Tongue (tissue), 2 donors: ENCODE results near the gene RBM28. TPM values are rescaled to one million over a fixed set of nuclear protein-coding genes. Genes with fewer than 3 reads are reported as not detected.
A peak's percentile ranks its signal among the peaks of the same experiment; 100 is the strongest.
"Not testable (repeated sequence)": the region's sequence is repeated elsewhere in the genome, so short reads cannot be mapped to it uniquely, and the experiment has no call there.

Source experiments
- DNase-seq: peaks from one replicate; pipeline ENCODE4 v3.0.0-alpha.2; 2015
- total RNA-seq: library from RNA; depleted of rRNA; stranded (reverse); fragments of >200 nt; gene quantifications from one replicate; pipeline ENCODE4 v1.2.3, GENCODE V29; 2014

The RBM28 gene
- total RNA-seq, 1 donor from 2014 or later = 28.1 TPM

DNA sequence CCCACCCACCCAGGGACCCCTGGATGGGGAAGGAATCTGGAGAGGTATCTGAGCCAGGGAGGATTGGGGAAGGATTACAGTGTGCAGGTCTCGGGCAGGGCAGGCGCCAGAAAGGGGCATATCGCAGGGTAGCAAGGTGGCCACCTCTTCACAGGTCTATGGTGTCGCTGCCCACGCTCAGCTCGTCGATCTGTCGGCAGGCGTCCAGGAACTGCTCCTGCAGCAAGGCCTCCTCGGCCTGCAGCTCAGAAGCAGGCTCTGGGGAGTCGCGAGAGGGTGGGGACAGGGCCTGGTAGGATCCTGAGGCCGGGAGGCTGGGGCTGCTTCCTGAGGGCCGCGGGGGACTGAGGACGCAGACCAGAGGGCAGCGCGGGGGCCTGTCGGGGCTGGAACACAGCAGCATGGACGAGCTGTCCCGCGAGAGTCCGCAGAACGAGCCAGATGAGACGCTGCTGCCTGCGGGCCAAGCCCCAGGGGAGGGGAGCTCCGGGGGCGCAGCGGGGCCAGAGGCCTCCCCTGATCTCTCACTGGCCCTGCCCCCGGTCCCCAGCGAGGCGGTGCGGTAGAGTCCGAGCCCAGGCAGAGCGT, 7.1 kb upstream of the RBM28 start:
- no peak for DNase-seq

DNA sequence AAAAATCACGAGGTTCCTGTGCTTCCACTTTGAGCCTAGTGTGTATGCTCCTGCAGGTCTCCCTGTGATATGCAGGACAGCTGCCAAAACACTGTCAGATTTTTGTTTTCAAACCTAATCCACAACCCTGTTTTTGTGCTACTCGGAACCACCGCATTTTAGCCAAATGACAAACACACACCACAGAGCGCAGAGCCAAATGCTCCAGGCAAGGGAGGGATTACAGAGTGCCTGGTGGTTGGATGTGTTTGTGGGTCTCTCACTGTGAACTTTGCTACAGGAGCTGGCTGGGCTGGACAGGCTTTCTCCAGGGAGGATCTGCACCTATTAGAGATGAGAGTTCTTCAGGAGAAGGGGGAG, 5.7 kb upstream of the RBM28 start:
- peak; percentile 77 for DNase-seq

DNA sequence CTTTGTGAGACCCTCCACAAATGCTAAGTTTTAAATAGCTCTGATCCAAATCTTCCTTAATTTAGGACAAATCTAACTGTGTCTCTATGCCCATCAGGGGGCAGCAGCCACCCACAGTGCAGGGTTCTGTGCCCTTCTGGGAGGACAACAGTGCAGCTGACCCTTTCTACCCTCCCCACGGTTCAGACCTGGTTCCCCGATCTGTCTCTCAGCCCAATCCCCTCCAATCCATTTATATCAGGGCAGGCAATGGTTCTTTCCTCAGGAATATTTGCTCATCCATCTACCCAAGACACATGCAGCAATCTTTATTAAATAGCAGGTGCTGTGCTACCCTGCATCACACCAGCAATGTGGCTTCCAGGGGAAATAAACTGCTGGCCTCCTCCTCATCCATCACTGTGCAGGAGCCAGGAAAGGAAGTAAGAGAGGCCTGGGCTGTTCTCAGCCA, 4.0 kb upstream of the RBM28 start:
- peak; percentile 75 for DNase-seq

DNA sequence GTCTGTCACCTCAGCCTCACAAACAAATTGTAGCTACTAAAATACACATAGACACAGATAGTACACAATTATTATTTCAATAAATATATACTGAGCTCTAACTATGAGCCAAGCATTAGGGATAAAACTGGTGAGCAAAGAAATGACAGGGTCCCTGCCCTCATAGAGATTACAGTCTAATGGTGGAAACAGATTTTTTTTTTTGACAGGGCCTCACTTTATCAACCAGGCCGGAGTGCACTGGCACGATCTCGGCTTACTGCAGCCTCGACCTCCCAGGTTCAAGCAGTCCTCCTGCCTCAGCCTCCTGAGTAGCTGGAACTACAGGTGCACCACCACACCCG, 695 bp upstream of the RBM28 start:
- DNase-seq = no peak

DNA sequence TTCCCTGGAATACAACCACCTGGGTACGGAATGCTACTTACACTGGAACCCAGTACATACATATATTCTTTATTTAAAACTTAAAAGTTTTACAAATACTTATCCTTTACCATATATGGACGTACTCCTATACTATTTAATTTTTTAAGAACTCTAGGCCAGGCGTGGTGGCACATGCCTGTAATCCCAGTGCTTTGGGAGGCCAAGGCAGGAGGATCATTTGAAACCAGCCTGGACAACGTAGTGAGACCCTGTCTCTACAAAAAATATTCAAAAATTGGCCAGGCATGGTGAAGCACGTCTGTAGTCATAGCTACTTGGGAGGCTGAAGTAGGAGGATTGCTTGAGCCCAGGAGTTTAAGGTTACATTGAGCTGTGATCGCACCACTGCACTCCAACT, 2.0 kb downstream of the RBM28 start:
- no peak for DNase-seq

DNA sequence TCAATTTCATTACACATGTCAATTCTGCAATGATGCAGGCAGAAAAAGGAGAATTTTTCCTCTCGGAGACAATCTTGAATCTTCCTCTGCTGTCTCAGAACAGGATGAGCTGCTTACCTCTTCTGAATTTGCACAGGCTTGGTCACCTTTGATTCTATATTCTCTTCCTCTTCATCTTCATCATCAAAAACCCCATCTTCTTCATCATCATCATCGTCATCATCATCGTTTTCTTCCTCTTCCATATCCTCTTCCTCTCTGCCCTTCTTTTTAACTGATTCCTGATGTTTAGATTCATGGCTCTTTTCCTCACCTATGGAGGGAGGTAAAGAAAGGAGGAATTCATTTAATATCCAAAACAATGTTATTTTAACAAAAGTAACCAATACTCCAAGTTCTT, 8.0 kb downstream of the RBM28 start:
- DNase-seq = no peak

DNA sequence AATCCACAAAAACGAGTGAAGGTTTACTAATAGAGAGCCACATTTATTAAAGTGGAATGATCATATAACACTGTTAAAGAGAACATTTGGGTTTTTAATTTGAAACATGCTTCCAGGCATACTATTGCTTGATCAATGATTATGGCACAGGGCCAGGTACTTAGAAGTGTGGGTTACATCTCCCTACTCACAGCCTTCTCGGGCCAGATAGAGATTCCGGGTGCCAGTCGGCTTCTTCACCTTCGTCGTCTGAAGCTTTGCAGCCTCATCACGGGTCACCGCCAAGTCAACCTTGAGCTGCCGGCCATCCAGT, 19.4 kb downstream of the RBM28 start:
- DNase-seq = no peak

DNA sequence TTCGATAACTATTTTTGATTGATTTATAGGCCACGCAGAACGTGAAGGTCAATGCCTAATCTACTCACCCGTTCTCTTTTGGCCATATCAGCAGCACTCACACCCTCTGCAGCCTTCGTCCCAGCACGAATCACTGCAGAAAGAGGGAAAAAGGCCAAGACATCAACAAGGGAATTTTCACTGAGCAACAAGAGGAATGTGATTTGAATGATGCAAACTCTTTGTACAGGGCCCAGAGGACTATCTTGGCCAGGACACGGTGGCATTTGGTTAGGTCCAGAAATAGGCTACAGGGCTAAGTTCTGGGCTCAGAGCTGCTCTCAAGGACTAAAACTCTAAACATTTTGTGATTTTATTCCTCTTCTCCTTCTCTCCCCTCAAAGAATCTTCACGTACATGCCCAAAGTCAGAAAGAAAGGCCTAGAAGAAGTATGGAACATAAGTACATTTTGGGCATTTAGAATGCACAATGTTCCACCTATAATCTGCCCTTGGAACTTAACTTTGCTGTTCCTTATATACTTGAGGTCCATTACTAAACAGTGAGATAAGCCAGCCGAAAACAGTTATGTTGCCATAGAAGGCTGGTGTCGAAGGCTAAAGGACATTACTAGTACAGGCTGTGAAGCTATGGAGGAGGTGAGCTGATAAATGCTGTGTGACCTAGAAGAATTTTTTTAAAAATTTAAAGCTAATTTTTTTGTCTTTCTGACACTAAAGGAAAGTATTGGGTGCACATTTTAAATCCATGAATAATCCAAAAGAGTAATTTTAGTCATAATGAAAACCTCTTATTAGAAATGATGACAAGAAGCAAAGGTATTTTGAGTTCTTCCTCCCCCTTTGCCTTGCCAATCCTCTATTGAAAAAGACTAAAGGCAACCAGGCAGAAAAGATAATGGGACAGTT, 20.0 kb downstream of the RBM28 start:
- no peak for DNase-seq

DNA sequence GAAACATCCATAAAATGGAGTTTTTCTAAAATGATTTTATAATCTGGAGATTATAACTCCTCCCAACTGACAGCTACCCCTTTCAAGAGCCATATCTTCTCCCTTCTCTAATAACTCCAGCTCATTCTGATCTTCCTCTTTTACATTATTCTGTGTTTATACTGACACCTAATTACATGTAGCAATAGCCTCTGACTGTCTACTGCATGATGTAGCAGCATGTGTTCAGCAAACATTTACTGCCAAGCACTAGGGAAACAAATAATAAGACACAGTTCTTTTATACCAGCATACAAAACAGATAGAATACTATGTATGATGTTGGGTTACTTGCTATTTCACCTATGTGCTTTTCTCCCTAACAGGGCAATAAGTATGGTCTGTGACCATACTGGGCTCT, 20.7 kb downstream of the RBM28 start:
- no peak for DNase-seq

DNA sequence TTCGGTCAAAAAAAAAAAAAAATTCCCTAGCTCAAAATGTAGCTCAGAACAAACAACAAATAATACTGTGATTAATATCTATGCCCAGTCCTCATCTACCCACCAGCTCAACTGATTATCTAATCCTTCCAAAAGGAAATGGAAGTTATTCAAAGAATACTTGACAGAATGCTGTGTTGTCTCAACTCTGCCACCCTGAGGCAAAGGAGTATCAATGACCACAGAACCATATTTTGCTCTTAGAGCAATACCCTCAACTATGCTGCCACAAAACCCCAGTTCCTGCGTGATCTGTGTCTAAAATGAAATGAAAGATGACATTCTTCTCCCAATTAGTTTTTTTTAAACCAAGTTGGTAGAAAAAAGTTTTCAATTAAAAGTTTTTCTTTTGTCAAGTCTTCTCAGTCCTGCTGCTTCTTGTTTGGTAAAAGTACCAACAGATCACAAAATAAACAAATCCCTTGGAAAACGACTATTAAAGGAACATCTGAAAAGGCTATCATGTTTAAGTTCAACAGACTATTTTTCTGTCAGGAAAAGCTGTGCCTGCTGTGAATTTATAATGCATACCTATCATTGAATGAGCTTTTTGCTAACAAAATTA, 21.6 kb downstream of the RBM28 start:
- peak; percentile 46 for DNase-seq

DNA sequence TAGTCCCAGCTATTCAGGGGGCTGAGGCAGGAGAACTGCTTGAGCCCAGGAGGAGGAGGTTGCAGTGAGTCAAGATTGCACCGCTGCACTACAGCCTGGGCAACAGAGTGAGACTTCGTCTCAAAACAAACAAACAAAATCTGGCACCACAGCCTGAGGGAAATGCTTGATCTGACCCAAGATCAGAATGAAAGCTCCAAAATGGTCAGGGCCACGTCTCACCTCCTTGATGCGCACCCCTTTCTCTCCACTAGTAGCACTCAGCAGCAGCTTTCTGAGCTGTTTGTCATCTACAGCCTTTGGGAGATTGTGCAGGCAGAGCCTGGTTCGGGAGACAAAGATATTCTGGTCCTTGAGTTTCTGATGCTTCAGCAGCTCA, 22.7 kb downstream of the RBM28 start:
- DNase-seq = no peak

DNA sequence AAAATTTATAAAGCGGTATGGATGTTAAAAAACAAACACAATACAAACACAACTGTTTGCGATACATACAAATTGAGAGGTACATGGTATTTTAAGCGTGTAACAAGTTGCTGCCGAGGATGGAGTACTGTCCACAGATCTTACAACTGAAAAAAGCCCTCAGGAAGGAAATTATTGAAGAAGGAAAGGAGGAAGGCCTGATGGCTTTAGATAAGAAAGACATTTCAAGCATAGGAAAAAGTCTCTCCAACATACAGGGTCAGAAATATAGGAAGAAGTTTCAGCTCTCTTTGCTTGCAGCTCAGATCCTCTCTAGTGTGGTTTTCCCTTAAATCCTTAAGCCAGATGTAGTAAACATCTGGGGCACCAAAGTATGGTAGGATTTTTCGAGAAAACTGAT, 25.0 kb downstream of the RBM28 start:
- DNase-seq = no peak

DNA sequence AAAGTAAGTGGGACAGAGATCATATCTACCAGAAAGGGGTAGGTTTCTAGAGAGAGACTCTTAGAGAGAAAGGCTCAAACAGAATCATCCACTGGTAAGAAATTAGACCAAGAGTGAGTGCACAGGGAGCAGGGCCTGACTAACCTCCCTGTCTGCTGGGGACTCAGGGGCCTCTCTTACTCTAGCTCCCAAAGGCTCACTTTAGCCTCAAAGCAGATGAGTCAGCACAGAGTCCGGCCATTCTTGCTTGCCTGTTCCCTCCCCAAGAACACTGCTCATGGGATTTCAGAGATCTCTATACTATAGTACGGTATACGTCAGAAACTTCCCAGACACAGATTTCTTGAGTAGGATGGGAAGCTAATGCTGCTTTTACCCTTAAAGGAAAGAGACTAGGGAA, 32.7 kb downstream of the RBM28 start:
- no peak for DNase-seq

DNA sequence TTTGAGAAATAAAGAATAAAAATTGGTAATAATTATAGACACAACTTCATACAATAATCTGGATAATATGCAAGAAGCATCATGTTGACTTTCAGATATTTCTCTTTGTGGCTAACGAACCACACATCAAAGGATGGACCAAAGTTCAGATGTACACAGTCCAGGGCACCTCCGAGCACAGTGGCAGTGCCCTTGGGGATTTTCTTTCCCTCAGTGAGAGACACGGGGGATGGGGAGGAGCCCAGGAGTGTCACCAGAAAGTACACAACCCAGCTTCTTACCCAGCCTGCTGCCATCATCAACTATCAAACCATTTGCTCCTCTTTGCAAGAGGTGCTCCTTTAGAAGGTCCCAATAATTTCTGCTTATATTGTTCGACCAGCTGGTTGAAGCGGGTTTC, 33.2 kb downstream of the RBM28 start:
- DNase-seq = no peak

DNA sequence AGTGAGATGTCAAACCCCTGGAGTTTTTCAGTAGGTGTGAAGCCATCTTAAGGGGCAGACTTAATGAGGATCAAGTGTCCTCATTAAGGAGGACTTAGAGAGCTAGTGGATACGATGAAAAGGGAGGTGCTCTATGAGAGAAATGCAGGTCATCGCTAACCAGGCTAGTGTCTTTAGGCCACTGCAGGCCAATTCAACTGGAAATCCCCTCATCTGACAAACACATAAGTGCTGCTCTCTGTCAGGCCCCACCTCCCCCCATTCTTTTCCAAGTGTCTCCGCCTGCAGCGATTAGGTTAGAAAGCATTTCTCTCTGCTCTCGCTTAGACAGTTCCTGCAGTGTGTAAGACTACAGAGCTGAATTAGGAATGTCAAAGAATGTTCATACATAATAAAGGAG, 33.7 kb downstream of the RBM28 start:
- DNase-seq = no peak

DNA sequence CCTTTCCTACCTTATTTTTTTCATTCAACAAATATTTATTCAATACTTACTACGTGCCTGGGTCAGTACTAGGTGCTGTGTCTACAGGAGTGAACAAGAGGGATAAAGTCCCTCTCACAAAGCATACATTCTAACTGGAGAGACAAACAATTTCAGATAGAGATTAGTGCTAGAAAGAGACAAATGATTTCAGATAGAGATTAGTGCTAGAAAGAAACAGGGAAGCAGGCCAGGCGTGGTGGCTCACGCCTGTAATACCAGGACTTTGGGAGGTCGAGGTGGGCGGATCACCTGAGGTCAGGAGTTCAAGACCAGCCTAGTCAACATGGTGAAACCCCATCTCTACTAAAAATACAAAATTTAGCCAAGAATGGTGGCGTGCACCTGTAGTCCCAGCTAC, 34.6 kb downstream of the RBM28 start:
- DNase-seq = no peak

DNA sequence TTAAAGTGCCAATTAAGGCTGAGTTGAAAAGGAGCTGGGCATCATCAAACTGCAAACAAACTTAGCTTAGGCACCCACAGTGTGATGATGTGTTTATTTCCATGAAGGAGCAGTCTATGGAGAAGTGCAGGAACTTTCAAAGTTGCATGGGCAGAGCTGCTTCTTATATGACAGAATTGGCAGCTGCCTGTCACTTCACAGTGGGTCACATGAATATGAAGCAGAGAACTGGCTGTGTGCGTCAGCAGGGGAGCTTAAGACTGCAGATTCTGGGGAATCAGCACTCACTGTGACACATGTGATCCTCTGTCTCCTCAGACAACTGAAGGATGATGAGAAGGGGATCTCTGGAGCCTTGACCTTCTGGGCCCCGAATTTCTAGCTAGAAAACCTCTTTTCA, 36.6 kb downstream of the RBM28 start:
- no peak for DNase-seq

DNA sequence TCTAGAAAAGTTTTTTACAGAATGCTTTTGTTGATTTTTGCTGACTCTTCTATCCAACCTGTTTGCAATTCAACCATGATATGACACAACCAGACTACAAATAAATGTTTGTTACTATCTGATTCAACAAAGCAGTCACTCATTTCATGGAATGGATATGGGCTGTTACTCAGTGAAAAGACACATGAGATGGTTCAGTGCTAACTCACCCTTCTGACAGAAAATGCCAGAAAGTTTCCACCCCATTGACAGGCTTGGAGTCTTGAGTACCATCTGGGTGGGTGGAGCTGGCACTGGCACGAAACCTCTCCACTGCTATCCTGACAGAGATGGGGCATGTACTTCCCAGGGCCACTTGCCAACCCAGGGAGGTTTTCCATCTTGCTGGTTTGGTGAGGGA, 39.5 kb downstream of the RBM28 start:
- no peak for DNase-seq

DNA sequence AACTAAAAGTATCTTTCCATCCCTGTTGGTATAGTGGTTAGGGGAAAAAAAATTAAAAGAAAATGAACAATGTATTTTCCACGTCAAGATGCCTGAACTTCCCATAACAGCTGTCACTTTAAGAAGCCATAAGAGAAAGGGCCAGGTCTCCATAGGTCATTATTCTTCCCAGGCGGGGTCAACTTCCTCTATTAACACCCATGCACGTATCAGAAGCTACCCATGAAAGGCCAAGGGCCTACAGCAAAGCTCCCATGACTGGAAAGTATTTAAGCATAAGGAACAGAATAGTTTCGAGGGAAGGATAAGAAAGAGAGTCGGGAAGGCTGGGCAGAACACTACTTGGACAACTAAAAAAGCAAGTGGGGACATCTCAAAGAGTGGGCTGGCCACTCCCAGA, 40.1 kb downstream of the RBM28 start:
- no peak for DNase-seq

DNA sequence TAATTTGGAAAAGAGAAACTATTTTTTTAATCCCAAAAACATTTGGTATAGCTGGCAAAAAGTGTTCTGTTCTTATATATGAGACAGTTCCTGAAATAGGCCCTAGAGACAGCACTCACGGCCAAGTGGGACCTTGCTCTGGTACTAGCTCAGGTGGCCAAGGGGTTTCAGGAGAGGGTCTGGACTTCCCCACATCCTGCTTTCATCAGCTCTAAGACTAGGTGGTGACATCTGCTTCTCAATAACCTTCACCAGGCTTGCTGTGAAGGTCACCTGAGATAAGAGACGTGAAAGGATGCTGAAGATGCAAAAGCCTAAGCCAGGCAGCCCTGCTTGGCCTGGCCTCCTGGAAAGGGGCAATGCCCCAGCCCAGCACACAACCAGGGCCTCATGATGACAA, 40.6 kb downstream of the RBM28 start:
- no peak for DNase-seq

DNA sequence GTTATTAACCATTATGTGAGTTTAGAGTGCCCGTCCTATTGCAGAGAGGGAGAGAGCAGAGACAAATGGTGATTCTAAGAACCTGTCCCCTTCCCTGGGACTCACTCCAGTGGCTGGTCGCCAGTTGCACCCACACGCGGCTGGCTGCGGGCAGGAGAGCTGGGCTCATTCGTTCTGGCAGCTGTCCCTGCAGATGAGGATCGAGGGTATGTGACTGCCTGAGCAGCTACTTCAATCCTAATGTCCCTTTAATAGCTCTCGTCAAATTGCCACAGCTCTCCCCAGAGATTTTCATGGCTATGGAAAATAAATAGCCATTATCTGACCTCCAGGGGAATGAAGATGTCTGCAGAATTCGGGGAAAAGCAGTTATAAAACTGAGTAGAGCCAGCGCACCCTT, 41.6 kb downstream of the RBM28 start:
- peak; percentile 24 for DNase-seq

DNA sequence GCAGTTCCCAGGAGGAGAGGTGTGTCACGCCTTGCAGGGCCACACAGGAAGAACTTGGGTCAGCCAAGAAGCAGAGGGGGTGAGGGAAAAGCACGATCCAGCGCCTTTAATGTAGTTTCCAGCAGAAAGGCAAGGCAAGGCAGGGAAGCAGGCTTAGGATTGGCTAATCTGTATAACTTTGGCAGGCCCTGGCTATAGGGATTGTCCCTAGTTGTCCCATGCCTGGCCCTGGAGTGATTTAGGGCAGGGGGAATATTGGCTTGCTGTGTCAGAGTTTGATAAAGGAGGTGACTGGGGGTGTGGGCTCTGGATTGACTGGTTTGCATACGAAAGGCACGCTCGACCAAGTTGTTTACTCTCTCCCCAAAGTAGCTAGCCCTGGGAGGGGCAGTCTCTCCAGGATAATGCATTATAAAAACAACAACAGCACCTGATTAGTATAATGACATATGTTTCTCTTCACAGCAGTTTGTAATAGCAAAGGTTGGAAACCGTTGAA, 44.5 kb downstream of the RBM28 start:
- DNase-seq = no peak

DNA sequence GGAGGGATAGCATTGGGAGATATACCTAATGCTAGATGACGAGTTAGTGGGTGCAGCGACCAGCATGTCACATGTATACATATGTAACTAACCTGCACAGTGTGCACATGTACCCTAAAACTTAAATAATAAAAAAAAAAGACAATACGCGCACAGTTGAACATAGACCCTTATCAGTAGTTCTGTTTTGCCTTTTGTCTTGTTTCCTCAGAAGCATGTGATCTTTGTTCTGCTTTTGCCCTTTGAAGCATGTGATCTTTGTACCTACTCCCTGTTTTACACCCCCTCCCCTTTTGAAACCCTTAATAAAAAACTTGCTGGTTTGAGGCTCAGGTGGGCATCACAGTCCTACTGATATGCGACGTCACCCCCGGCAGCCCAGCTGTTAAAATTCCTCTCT, 45.7 kb downstream of the RBM28 start:
- DNase-seq = not testable (repeated sequence)

DNA sequence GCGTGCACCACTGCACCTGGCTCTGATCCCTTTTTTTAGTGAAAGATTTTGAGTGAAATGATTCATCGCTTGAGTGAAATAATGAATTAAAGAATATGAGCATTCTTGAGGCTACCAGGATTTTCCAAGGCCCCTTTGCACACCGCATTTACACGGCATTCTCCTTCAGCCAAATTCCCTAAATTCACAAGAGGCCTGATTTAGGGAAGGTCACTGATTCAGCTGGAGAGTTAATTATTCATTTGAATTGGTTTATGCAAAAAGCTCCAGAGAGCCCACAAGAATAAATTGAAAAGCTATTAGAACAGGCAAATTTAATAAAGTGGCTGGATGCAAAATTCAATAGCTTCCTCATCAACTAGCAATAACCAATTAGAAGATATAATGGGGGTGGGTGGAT, 56.2 kb downstream of the RBM28 start:
- DNase-seq = no peak
